Measurements from ENCODE around the gene MESP1.

- TF ChIP-seq PRDM10 (CRISPR knock-in tag; IDR thresholded peaks at IDR 0.05; ENCODE audit: low read depth) (no peak), BCL3 (CRISPR knock-in tag; IDR thresholded peaks at IDR 0.05) (no peak), FOXM1 (CRISPR knock-in tag; IDR thresholded peaks at IDR 0.05) (no peak), CTCF (CRISPR knock-in tag; IDR thresholded peaks at IDR 0.05) (no peak), AKAP8 (CRISPR knock-in tag; IDR thresholded peaks at IDR 0.05) (no peak), ZBTB25 (CRISPR knock-in tag; IDR thresholded peaks at IDR 0.05) (no peak), BRCA1 (CRISPR knock-in tag; IDR thresholded peaks at IDR 0.05) (no peak), AFF4 (CRISPR knock-in tag; IDR thresholded peaks at IDR 0.05) (no peak), STAT6 (CRISPR knock-in tag; IDR thresholded peaks at IDR 0.05; ENCODE audit: borderline replicate concordance) (no peak), CERS6 (CRISPR knock-in tag; IDR thresholded peaks at IDR 0.05) (no peak), SAFB2 (CRISPR knock-in tag; IDR thresholded peaks at IDR 0.05; ENCODE audit: borderline replicate concordance, low read depth) (no peak)
Observed at GRCh38 chr15:89743594-89743993, 7.5 kb downstream of the MESP1 start.

Measured in HepG2 (cell line).